Lung (tissue), 12 donors: Measurements from ENCODE around the gene GET4. TPM values are rescaled to one million over a fixed set of nuclear protein-coding genes. Genes with fewer than 3 reads are reported as not detected.

Experiments
- ATAC-seq: fragments of 200-7000 bp; cut with Tn5 transposase; one replicate; pipeline ENCODE4 v1.9.1; 2020; ENCODE audit warnings: moderate number of reproducible peaks; ENCODE audit not compliant: insufficient read depth, low FRiP score
- DNase-seq, 3 donors: peaks; one replicate each; pipeline ENCODE4 v3.0.0-alpha.2; 2013 to 2017
- H3K27ac ChIP-seq, 2 donors: one replicate each; pipeline ENCODE4 v1.5.1; 2013; ENCODE audit warnings: mild to moderate bottlenecking in 2 of 2, moderate library complexity in 2 of 2, control low read depth in 1 of 2, inconsistent platforms in 1 of 2, low read depth in 1 of 2, low read length in 1 of 2
- H3K27me3 ChIP-seq, 3 donors: one replicate each; pipeline ENCODE4 v1.5.1; 2013; ENCODE audit warnings: low read length in 2 of 3; ENCODE audit not compliant: control insufficient read depth in 3 of 3, insufficient read depth in 3 of 3
- H3K36me3 ChIP-seq, 4 donors: one replicate each; pipeline ENCODE4 v1.5.1; 2013; ENCODE audit warnings: low read length in 4 of 4, mild to moderate bottlenecking in 1 of 4, moderate library complexity in 1 of 4; ENCODE audit not compliant: control insufficient read depth in 4 of 4, insufficient read depth in 4 of 4
- H3K4me1 ChIP-seq, 5 donors: one replicate each; pipeline ENCODE4 v1.5.1; 2013; ENCODE audit warnings: low read length in 5 of 5, mild to moderate bottlenecking in 2 of 5, moderate library complexity in 1 of 5; ENCODE audit not compliant: control insufficient read depth in 5 of 5, insufficient read depth in 5 of 5
- H3K4me3 ChIP-seq: one replicate; pipeline ENCODE4 v1.5.1; 2013; ENCODE audit warnings: mild to moderate bottlenecking, control low read depth, moderate library complexity
- H3K9ac ChIP-seq, 2 donors: one replicate each; pipeline ENCODE4 v1.5.1; 2013; ENCODE audit warnings: low read length in 2 of 2, control low read depth in 1 of 2; ENCODE audit not compliant: insufficient read depth in 1 of 2
- H3K9me3 ChIP-seq, 4 donors: one replicate each; pipeline ENCODE4 v1.5.1; 2013; ENCODE audit warnings: low read length in 3 of 4, mild to moderate bottlenecking in 1 of 4, moderate library complexity in 1 of 4; ENCODE audit not compliant: control insufficient read depth in 4 of 4, insufficient read depth in 3 of 4
- CTCF ChIP-seq: IDR thresholded peaks from 2 replicates; pipeline ENCODE4 v1.5.1; 2012; ENCODE audit warnings: mild to moderate bottlenecking; ENCODE audit errors: control extremely low read depth, extremely low read depth
- WGBS, 2 donors: extraction: QIAGEN DNeasy Blood & Tissue Kit; methylation state at CpG; one replicate each; pipeline ENCODE4 v1.1.7; 2013; 5-methylcytosine and 5-hydroxymethylcytosine counted together
- polyA plus RNA-seq, 2 donors: library from polyadenylated mRNA; stranded (reverse); fragments of 200-250 nt; gene quantifications; one replicate each; pipeline ENCODE4 v1.2.1, GENCODE V29; 2013
- total RNA-seq, 2 donors: library from RNA; depleted of rRNA in 1 of 2; stranded (reverse); fragments of >200 nt in 1 of 2; gene quantifications; one replicate each; pipeline ENCODE4 v1.2.1, GENCODE V29; 2014 to 2021
- donor health status: control.
- donor health status: control.
- donor health status: Bipolar disorder and iron deficiency.
- donor health status: healthy.
- donor health status: DM: yes; HTN: yes; CAD: no.

The GET4 gene
- total and polyA plus RNA-seq, 4 donors = 34.1 to 41.8 (median 40.0) TPM

GRCh38 chr7:843230-843629 is 33.1 kb upstream of the GET4 start:
- DNase-seq = no peak
- 95 to 97% methylated on average over 17 of the region's 17 CpGs for WGBS, 2 donors
- peaks cover 5 to 40% (median 29%) of the 10 kb centered on the region in 4 donors for H3K36me3 ChIP-seq
- H3K9ac ChIP-seq = no peak overlapping the region
- H3K27ac ChIP-seq = no peak overlapping the region
- no peaks in the 10 kb centered on the region for H3K9me3 ChIP-seq
- no peak for ATAC-seq
- no peak for TF ChIP-seq CTCF
- H3K4me3 ChIP-seq = no peak overlapping the region
- H3K27me3 ChIP-seq = no peaks in the 10 kb centered on the region
- no peaks in the 10 kb centered on the region for H3K4me1 ChIP-seq

- DNase-seq (no peak), ATAC-seq (no peak)
- WGBS, 2 donors = 95 to 97% methylated on average over 14 of the region's 14 CpGs
- H3K9me3 ChIP-seq = no peaks in the 10 kb centered on the region
- TF ChIP-seq CTCF = no peak
- H3K4me3 ChIP-seq = no peak overlapping the region
- H3K4me1 ChIP-seq = no peaks in the 10 kb centered on the region
- H3K27ac ChIP-seq = no peak overlapping the region
- no peak overlapping the region for H3K9ac ChIP-seq
- H3K27me3 ChIP-seq = no peaks in the 10 kb centered on the region
- H3K36me3 ChIP-seq = peaks cover 5 to 43% (median 28%) of the 10 kb centered on the region in 4 donors
Measured at GRCh38 chr7:844043-844442, 32.3 kb upstream of the GET4 start.

GRCh38 chr7:844514-844913 is 31.8 kb upstream of the GET4 start:
- no peak overlapping the region for H3K9ac ChIP-seq
- DNase-seq (no peak), ATAC-seq (no peak)
- no peak overlapping the region for H3K27ac ChIP-seq
- no peaks in the 10 kb centered on the region for H3K27me3 ChIP-seq
- H3K4me3 ChIP-seq = no peak overlapping the region
- 95 to 98% methylated on average over 15 of the region's 15 CpGs for WGBS, 2 donors
- H3K4me1 ChIP-seq = no peaks in the 10 kb centered on the region
- H3K9me3 ChIP-seq = no peaks in the 10 kb centered on the region
- H3K36me3 ChIP-seq = peaks cover 5 to 41% (median 27%) of the 10 kb centered on the region in 4 donors
- TF ChIP-seq CTCF = no peak

GRCh38 chr7:845091-845490 is 31.3 kb upstream of the GET4 start:
- WGBS, 2 donors = 94 to 95% methylated on average over 22 of the region's 22 CpGs
- peaks cover 5 to 39% (median 28%) of the 10 kb centered on the region in 4 donors for H3K36me3 ChIP-seq
- H3K9ac ChIP-seq = no peak overlapping the region
- ATAC-seq = no peak
- no peak overlapping the region for H3K27ac ChIP-seq
- DNase-seq = no peak
- H3K27me3 ChIP-seq = no peaks in the 10 kb centered on the region
- TF ChIP-seq CTCF = no peak
- no peaks in the 10 kb centered on the region for H3K9me3 ChIP-seq
- H3K4me1 ChIP-seq = no peaks in the 10 kb centered on the region
- no peak overlapping the region for H3K4me3 ChIP-seq
